Suppressor macrophage (primary cell): ENCODE results near the gene ABCD4.
A peak's percentile ranks its signal among the peaks of the same experiment; 100 is the strongest.

Experiments
- DNase-seq, 4 experiments: peaks; one replicate each; pipeline ENCODE4 v3.0.0-alpha.2; 2020 to 2022

The ABCD4 gene

DNA sequence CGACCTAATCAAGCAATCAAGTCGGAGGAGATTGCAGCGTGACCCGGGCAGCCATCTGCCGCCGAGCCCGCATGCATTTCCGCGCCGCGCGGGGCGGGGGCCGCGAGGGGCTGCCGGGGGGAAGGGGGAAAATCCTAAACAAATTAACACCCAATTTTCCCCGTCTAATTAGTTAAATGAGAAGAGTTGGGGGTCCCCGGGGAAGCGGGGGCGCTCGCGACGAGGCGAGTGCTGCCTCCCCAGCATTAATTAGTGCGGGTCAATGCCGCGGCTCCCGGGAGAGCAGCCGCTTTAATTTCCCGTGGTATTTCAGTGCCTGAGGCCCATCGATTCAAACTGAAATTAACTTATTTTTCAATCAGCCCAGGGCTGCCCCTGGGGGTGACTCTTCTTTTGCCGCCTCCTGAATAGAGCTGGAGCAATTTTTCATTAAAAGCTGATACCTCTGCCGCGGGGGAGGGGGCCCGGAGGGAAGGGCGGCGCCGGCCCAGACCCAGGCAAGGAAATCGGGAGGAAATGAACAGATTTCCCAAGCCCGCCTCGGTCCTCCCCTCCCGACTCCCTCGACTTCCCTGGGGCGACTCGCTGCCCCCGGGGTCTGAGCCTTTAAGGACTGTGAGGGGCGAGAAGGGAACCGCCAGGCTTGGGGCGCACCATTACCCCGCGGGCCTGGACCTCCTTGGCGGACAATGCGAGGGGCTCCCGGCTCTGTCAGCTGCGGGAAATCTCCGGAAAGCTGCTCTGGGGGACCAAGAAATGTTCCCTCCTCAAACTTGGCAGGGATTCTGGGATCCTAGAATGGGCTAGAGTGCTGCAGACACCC lies 44.6 kb downstream of the ABCD4 start:
- DNase-seq = peak in 2 of 4 experiments; percentile 17 to 26

DNA sequence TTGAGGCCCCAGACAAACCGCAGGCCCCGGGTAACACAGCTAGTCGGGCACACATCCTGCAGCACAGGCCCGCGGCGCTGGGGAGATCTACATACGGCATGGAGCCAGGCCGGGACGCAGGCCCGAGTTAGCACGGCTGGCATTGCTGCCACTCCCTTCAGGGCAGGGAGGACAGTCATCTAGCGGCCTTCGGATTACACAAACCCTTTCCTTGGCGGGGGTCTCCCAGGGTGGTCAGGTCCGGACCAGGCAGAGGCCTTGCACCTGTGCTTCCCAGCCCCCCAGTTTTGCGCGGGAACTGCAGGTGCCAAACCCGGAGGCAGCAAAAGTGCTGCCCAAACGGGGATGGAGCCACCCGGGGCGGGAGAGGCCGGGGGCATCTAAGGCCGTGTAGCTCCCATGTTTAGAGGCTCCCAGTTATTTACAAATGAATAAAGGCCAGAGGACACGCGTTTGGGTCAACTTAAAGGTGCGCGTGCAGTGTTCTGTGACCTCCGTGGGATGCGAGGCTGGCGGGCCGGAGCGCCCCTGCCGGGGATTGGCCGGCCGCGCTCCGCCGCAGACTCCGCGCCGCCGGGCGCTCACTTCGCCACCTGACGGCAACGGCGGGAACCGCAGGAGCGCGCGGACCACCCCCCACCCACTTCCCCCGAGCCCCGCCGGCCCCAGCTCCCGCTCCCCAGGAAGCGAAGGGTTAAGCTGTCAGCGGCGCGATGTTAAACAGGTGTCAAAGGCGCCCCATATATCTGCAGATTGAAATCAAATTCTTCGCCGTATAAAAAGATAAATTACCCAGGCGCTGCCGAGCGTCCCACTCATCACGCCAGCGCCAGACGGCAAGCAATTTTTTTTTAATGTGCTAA lies 45.4 kb downstream of the ABCD4 start:
- peak; percentile 48 to 80 (median 69) for DNase-seq

DNA sequence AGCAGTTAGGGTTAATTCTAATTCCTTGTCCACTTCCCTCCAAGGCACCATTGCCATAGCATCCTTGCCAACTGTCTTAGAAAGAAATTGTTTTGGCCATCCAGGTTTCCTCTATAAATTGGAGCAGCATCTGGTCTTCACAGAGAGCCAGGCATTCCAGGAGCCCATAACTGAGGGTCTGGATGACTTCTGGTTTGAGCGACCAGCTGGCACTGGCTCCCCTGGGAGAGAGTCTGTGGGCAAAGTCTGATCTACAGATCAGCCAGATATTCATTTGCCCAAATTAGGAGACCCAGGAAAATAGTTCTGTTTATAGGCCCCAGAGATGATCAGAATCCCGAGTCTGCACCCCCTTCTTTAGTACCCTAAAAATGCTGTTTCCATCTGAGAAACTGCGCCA lies 47.5 kb downstream of the ABCD4 start:
- DNase-seq = no peak

DNA sequence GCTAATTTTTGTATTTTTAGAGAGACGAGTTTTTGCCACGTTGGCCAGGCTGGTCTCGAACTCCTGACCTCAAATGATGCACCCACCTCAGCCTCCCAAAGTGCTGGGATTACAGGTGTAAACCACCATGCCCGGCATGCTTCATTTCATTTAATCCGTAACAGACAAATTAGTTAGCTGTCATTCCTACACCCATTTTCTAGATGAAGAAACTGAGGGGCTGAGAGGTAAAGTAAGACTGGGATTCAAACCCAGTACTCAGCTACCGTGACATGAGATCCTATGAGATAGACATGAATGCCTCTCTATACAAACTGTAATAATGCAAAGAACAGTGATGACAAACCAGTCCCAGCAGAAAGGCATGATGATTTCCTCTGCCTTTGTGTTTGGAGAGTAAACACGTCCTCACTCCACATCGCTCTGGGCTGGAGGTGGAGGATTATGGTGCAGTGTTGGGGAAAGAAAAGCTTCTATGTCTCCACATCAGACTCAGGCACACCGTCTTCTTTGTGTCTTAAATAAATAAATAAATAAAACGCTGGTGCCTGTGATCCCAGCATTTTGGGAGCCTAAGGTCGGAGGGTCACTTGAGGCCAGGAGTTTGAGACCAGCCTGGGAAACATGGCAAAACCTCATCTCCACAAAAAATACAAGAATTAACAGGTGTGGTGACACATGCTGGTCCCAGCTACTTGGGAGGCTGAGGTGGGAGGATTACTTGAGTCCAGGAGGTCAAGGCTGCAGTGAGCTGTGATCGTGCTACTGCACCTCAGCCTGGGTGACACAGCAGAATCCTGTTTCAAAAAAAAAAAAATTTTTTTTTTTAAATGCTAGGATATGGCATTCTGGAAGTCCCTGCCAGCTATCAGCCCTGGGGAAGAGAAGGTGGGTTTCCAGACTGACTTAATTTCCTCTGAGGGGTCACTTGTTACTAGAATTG lies 53.0 kb downstream of the ABCD4 start:
- DNase-seq = no peak

DNA sequence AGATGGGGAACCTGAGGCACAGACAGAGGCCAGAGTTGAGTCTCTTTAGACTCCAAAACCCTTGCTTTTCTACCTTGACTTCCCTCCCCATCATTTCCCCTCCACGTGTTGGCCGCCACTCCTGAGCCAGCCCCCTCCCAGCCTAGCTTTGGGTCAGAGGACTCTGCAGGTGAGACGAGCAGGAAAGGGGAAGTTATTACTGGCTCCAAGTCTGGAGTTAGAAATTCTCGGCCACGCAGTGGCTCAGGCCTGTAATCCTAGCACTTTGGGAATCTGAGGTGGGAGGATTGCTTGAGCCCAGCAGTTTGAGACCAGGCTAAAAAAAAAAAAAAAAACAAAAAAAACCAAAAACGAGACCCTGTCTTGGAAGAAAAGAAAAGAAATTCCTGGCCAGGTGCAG lies 54.7 kb downstream of the ABCD4 start:
- DNase-seq = no peak

DNA sequence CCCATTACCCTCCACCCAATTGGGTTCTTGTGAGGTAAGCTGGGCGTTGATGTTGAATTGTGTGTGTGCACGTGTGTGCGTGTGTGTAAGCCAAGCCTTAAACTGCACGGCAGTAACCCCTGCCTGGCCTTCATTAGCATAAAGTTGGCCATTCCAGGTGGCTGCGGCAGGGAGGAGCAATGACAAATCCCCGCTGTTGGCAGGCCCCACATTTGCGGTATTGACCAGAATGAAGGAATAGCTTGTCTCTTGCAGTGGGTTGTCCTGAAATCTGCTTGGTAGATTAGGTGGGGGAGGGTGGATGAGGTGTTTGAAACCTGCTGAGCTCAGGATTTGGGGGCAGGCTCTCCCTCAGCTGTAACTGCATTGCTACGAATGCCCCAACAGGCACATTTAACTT lies 56.2 kb downstream of the ABCD4 start:
- no peak for DNase-seq

DNA sequence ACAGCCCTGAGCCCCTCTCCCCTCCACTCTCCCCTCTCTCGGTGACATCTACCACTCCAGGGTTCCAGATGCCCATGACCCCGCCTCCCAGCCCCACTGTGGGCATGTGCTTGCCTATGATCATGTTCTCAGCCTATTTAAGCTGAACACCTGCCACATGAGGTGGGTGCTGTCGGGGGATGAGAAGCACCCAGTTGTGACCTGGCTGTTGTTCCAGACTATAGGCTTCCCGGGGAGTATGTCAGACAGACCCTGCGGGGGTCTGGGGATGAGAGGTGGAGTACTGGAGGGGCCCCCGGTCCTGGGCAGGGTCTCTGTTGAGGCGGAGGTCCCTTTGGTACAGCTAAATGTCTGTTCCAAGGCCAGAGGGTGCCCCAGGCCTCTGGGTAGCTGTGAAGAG lies 57.4 kb downstream of the ABCD4 start:
- no peak for DNase-seq

DNA sequence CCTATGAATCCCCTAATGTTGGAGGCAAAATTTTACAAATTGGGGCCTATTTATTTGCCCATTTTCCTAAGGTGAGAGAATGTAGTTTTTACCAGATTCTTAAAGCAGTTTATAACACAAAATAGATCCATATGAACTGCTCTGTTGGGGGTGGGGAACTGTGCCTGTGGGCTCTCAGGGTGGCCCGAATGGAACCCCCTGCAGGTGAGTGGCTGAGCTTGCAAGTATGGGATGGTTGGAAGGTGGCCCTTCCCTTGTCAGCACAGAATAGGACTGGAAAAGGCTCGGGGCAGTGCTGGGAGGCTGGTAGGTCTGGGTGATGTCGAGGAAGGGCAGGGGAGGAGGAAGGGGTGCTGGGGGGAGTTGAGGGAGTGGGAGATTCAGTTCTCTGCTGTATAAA lies 58.6 kb downstream of the ABCD4 start:
- DNase-seq = no peak

DNA sequence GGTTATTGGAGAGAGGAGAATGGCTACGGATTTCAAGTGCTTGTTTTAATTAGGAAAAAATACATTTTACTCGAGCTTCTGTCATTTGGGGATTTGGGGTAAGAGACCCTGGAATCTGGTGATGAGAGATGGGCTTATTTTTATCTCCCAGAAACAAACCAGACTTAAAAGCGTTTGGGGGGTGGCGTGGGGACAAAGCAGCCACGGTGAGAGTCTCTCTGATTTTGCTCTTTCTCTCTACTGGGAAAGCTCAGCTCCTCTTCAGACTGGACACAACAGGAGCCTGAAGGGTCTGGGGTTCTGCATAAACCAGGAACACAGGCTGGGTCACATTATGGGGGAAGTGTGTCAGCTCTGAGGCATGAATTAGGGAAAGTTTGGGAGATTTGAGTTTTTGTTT lies 59.7 kb downstream of the ABCD4 start:
- DNase-seq = no peak

DNA sequence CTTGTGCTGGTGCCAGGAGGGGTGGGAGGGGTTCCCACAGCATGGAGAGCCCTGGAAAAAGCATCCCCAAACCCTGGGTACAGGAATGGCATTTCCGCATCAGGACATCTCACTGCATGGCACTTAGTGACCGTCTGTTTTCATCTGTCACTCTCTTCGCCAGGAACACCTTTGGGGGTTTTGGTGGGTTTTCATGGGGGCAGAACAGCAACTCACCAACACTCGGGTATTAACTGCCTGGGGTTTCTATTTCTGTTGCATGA lies 60.0 kb downstream of the ABCD4 start:
- no peak for DNase-seq

DNA sequence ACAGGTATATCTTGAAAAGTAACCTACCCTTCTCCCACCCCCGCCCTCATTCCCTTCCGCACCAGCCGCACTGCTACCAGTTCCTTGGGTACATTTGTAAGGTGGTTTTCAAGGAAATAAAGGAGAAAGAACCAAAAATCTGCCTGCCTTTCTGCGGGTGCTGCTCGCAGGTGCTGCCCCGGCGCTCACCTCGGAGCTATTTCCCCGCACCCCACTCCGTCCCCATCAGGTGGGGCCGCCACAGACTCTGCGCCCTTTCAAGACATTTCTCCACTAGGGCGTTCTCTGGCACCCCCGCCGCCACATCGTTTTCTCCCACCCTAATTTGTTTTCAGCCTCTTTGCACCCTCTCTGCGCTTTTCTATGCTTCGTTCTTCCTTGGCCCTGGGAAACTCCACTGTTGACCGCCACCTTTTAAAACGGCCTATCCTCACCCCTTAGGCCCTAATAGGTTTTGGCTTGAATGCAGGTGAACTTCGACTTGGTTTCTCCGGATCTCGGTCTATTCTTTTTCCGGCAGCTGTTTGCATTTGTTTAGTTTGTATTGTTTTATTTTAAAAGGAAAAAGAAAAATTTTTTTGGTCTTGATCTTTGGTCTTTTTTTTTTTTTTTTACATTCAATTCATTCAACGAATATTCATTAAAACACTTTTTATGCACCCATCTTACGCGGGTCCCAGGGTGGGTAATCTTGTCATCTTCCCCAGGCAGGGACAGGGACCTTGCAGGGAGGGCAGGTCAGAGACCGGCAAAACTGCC lies 60.5 kb downstream of the ABCD4 start:
- DNase-seq = peak in 1 of 4 experiments; percentile 10

DNA sequence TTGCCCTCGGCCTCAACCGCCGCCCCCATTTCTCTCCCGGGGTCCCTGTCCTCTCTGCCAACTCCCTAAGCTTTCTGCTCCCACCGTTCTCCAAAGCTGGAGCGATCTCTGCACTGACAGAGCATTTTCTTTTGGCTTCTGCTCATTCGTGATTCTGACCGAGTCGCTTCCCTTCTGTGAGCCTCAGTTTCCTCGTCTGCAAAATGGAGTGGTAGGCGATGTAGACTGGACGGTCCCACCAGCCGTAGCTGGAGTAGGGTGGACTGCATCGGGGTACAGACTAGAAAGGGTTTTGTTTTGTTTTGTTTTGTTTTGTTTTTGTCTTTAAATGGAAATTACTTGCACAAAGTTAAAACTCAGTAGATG lies 61.1 kb downstream of the ABCD4 start:
- no peak for DNase-seq

DNA sequence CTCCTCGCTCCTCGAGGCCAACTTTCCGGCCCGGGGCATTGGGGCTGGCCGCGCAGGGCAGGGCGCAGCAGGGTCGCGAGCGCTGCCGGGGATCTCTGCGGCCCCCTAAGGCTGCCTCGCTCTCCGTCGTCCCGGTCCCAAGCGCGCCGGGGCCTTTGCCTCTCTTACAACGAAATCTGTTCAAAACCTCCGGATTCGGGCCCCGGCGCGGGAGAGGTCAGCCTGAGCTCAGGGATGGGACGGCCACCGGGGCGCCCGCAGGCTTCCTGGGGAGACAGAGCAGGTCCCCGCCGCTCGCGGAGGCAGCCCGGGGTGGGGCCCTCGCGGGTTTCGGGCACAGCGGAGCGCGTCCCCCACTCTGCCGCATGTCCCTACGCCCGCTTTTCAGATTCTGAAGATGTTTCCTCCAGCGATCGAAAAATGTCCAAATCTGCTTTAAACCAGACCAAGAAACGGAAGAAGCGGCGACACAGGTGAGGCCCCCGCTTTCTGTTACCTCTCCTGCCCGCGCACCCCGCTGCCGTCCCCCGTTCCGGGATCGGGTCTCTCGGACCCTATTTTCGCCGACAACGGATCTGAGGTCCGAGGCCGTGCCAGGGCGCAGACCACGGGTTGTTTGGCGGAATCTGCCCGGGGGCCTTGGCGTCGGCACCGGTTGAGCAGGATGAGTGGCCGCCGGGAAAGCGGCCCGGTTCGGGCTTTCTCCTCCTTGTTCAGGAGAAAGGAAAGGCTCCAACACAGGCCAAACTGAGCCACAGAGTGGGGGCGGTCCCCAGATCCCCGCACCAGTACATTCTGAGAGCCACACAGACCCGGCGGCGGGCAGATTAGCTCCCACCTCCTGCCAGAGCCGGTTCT lies 61.7 kb downstream of the ABCD4 start:
- peak in 2 of 4 experiments; percentile 9 to 31 for DNase-seq

DNA sequence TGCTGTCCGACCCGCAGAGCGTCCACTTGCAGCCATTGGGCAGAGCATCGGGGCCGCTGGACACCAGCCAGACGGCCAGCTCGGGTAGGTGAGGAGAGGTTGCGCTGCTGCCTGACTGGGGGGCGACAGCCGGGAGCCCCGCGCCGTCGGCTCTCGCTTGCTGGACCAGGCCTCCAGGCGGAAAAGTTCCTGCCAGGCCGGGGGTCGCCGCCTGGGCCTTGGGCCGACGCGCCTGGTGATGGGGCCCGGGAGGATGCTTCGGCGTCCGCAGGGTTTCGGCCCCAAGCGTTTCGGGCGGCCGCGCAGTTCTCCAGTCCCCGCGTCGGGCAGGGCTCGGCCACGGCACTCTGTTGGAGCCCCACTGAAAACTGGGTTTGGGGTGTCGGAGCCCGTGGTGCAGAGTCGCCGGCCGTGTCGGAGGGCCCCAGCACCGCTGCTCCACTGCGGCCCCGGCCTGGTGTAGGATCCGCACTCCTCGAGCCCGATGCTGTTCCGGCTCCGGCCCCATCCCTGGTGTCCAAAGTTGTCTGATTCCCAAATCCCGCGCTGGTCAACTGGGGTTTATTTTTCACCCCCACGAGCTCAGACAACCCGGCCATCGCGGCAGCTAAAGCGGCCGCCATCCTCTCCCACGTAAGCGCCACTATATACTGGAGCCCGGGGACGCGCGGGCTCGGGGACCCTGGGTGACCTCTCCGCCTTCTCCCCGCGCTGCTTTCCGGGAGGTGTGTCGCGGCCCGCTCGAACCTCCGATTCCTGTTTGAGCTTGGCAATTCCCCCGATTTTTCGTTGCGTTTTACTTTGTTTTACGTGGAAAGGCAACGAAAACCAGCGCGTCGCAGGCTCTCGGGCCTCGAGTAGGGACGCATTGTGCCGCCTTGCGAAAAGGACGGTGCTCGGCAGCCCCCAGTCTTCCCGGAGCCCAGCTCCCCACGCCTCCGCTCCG lies 62.6 kb downstream of the ABCD4 start:
- DNase-seq = peak in 2 of 4 experiments; percentile 19 to 36

DNA sequence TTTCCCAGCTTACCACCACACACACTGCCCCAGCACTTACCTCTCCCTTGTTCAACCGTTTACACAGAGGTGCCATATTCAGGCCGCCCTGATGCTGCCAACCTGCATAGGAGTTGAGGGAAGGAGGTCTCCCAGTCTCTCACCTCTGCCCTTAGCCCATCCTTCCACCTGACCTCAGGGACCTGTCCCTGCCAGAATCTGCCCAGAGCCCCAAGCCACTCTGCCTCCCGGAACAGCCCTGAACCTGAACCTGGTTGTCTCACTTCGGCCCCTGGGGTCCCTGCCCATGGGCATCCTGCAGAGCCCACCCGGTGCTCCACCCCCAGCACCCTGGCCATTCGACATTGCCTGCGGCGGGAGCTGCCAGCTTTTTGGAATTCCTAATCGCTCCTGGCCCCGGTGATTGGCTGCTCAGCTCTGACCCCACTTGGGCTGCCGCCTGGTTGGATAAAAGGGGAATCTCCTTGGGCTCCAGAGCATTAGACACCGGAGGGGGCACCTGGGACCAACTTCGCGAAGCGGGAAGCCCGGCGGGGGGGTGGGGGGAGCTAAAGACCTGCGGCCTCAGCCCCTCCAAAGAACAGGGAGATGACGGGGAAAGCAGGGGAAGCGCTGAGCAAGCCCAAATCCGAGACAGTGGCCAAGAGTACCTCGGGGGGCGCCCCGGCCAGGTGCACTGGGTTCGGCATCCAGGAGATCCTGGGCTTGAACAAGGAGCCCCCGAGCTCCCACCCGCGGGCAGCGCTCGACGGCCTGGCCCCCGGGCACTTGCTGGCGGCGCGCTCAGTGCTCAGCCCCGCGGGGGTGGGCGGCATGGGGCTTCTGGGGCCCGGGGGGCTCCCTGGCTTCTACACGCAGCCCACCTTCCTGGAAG lies 63.5 kb downstream of the ABCD4 start, which contains the start of gene VSX2:
Gene VSX2, plus strand, starts transcription at position 476 of the 874 bp plus-strand sequence. Its CDS starts 113 bp downstream, at position 589.
- DNase-seq = no peak

DNA sequence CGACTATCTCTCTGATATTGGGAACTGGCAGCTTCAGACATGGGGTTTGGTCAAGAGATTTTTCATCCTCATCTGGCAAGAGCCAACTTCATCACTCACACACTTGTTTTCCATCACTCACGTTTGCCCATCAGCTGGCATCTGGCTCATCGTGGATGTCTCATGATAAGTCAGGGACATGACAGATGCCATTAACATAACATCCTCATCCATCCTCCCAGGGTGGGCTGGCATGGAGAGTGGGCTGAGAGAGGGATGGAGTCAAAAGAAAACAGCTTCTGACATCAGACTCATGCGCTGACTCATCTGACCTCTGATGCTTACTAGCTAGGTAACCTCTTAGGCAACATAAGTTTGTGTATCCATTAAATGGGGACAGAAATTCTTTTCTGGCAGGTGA lies 65.3 kb downstream of the ABCD4 start:
- no peak for DNase-seq
